ACC112 (cell line): ENCODE data around the gene RBM43.

Source experiments
- H2AFZ ChIP-seq: fragments of 200-600 bp; sonication (generic); one replicate; pipeline ENCODE4 v1.6.0; 2017; ENCODE audit warnings: antibody characterized with exemption, low read length; ENCODE audit not compliant: unreplicated experiment
- H3K27ac ChIP-seq: fragments of 200-600 bp; sonication (generic); 2 replicates; pipeline ENCODE4 v1.5.1; 2014; ENCODE audit warnings: low read depth, mild to moderate bottlenecking, antibody characterized with exemption, low read length, moderate library complexity
- H3K27me3 ChIP-seq: fragments of 200-600 bp; sonication (generic); 2 replicates; pipeline ENCODE4 v1.6.1; 2014; ENCODE audit warnings: mild to moderate bottlenecking, antibody characterized with exemption, low read length, moderate library complexity, mixed read lengths; ENCODE audit not compliant: insufficient read depth
- H3K36me3 ChIP-seq: fragments of 200-600 bp; sonication (generic); 2 replicates; pipeline ENCODE4 v1.6.1; 2016; ENCODE audit warnings: mild to moderate bottlenecking, antibody characterized with exemption, low read length, moderate library complexity, mixed read lengths; ENCODE audit not compliant: insufficient read depth
- H3K4me1 ChIP-seq: fragments of 200-600 bp; sonication (generic); one replicate; pipeline ENCODE4 v1.6.1; 2016; ENCODE audit warnings: low read length, mixed read lengths; ENCODE audit not compliant: insufficient read depth, unreplicated experiment, control insufficient read depth
- H3K4me3 ChIP-seq: fragments of 200-600 bp; sonication (generic); 2 replicates; pipeline ENCODE4 v1.5.1; 2014; ENCODE audit warnings: mild to moderate bottlenecking, low read depth, low read length
- H3K79me2 ChIP-seq: fragments of 200-600 bp; sonication (generic); one replicate; pipeline ENCODE4 v1.6.0; 2016; ENCODE audit warnings: low read length; ENCODE audit not compliant: control insufficient read depth, unreplicated experiment, insufficient read depth

RBM43 gene

DNA sequence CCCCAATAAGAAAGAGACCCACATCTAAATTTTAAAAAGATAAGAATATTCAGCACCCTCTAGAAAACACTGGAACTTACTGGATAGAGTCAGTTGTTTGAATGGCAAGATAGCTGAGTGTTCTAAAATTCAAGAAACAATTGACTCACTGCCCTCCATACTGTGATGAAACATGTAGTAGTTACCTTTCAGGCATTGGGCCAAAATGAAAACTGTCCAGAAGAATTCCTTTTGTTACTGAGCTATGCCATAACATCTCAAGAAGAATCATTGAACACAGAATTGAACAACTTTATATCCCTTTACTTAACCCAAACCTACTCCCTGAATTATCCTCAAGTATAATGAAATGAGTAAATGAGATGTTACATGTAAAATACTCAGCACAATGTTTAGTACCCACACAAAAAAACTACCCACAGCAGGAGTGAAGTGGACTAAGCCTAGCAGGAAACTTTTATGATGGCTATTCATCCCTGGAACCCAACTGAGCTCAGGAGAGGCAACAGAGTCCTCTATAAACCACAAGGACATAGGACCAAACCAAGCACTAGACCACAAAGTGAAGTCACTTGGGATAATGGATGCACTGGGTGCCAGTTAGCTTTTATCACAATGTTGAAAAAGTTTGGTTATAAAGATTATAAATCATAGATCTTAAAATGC, 32.7 kb downstream of the RBM43 start:
- H3K27ac ChIP-seq = no peak overlapping the region
- no peak overlapping the region for H3K4me3 ChIP-seq
- H3K27me3 ChIP-seq = no peaks in the 10 kb centered on the region
- no peak overlapping the region for H2AFZ ChIP-seq
- no peaks in the 10 kb centered on the region for H3K36me3 ChIP-seq
- H3K79me2 ChIP-seq = no peaks in the 10 kb centered on the region
- H3K4me1 ChIP-seq = no peaks in the 10 kb centered on the region

DNA sequence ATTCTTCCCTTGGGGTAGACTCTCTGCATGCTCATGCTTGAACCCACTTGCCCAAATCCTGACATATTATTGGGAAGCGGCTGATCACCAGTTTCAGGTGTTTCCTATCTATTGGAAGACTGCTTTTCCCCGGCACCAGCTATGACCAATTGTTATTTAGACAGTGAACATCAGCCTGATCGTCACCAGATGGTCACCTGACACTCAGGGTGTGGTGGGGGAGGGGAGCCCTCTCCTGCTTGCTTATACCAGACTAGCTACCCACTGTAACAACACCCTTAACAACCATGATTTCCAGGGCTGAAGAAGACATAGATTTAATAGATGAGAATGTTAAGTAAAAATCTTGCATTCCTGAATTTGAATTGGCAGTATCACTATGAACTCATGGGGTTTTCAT, 44.3 kb downstream of the RBM43 start:
- H3K27ac ChIP-seq = no peak overlapping the region
- no peak overlapping the region for H3K4me3 ChIP-seq
- no peaks in the 10 kb centered on the region for H3K79me2 ChIP-seq
- no peaks in the 10 kb centered on the region for H3K36me3 ChIP-seq
- H3K27me3 ChIP-seq = no peaks in the 10 kb centered on the region
- H2AFZ ChIP-seq = no peak overlapping the region
- no peaks in the 10 kb centered on the region for H3K4me1 ChIP-seq

DNA sequence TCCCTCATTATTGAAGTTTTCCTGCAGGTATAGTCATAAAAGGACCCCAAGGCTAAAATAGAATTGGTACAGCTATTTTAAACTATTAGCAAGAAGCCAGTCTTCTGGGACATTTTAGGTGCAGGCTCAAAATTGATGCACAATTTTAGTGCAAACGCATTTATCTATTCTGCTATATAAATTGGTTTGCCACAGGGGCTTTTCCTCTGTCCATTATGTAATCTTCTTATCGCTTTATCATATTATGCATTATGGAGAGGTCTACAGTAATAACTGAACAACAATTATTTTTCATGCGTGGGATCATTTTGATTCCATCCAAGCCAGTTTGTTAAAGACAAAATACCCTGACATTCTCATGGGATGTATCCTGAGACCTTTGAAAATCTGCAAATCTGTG, 54.6 kb downstream of the RBM43 start:
- no peak overlapping the region for H2AFZ ChIP-seq
- no peaks in the 10 kb centered on the region for H3K4me1 ChIP-seq
- H3K4me3 ChIP-seq = no peak overlapping the region
- no peaks in the 10 kb centered on the region for H3K27me3 ChIP-seq
- no peaks in the 10 kb centered on the region for H3K36me3 ChIP-seq
- no peak overlapping the region for H3K27ac ChIP-seq
- no peaks in the 10 kb centered on the region for H3K79me2 ChIP-seq

DNA sequence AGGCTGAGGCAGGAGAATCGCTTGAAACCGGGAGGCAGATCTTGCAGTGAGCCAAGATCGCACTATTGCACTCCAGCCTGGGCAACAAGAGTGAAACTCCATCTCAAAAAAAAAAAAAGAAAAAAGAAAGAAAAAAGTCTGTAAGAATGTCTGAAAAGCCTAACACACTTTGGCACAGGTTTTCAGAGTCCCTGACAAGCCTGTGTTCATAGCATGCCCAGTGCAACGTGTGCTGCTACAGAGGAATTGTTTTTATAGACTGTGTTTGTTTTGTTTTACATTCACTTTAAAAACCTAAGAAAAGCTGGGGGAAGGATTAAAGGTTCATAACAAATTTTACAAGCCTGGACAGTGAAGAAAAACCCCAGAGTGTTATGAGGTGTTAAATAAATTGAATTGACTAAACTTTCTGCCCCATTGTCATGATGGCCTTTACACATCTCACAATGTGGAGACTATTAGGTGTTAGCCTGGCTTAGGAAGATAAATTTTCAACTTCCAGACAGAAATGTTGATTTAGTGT, 55.2 kb downstream of the RBM43 start:
- Histone ChIP-seq H3K79me2 (no peaks in the 10 kb centered on the region), H2AFZ (no peak overlapping the region), H3K4me1 (no peaks in the 10 kb centered on the region), H3K36me3 (no peaks in the 10 kb centered on the region), H3K27me3 (no peaks in the 10 kb centered on the region), H3K4me3 (no peak overlapping the region), H3K27ac (no peak overlapping the region)

DNA sequence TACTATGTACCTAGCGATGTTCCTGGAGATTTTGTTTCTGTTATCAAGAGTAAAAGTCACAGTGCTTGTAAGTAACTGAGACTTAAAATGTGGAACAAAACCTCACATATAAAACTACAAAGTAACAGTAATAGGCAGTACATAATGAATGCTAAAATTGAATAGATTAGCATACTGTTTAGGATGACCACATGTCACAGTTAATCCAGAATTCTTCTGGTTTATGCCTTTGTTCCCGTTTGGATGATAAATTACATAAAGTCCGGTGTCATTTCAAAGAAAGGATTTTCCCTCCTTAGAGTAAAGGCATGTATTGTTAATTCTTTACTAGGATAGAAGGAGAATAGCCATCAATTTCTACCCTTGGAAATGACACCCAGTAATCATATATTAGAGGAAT, 56.1 kb downstream of the RBM43 start:
- no peak overlapping the region for H2AFZ ChIP-seq
- H3K79me2 ChIP-seq = no peaks in the 10 kb centered on the region
- H3K27ac ChIP-seq = no peak overlapping the region
- H3K4me1 ChIP-seq = no peaks in the 10 kb centered on the region
- H3K36me3 ChIP-seq = no peaks in the 10 kb centered on the region
- H3K4me3 ChIP-seq = no peak overlapping the region
- no peaks in the 10 kb centered on the region for H3K27me3 ChIP-seq

DNA sequence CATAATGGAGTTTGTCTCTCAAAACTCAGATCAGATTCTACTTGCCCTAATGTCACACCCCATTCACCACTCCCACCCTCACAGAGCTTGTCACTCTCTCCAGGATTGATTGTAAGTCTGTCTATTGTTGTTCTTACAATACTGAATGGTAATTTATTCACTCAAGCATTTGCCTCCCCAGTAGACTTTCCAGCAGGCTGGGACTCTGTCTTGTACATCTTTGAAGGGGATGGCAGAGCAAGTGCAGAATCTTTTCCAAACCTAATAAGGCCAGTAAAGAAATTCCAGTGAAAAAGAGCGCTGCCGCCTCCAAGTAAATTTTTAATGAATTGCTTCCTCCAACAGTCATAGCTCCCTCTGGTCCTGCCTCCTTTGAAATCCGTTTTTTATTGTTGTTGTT, 56.9 kb downstream of the RBM43 start:
- H3K4me3 ChIP-seq = no peak overlapping the region
- no peaks in the 10 kb centered on the region for H3K4me1 ChIP-seq
- H3K36me3 ChIP-seq = no peaks in the 10 kb centered on the region
- no peaks in the 10 kb centered on the region for H3K79me2 ChIP-seq
- no peak overlapping the region for H3K27ac ChIP-seq
- H2AFZ ChIP-seq = no peak overlapping the region
- no peaks in the 10 kb centered on the region for H3K27me3 ChIP-seq

DNA sequence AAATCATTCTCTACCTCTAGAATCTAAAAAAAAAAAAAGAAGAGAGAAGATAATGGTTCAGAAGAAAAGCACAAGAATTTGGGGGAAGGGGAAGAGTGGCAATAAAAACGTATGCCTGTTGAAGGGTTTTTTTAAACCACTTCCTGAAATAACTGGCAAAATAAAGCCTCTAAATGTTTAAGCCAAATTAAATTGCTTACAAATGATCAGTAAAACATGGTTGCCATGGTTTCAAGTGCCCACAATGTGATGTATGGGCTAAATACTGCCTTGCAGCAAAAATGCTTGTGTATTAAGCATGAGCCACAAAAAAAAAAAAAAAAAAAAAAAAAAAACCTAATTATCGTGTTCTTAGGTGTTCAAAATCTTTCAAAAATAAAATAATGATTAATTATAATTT, 60.8 kb downstream of the RBM43 start:
- no peak overlapping the region for H2AFZ ChIP-seq
- no peaks in the 10 kb centered on the region for H3K4me1 ChIP-seq
- no peaks in the 10 kb centered on the region for H3K27me3 ChIP-seq
- no peaks in the 10 kb centered on the region for H3K79me2 ChIP-seq
- H3K27ac ChIP-seq = no peak overlapping the region
- H3K36me3 ChIP-seq = no peaks in the 10 kb centered on the region
- H3K4me3 ChIP-seq = no peak overlapping the region

DNA sequence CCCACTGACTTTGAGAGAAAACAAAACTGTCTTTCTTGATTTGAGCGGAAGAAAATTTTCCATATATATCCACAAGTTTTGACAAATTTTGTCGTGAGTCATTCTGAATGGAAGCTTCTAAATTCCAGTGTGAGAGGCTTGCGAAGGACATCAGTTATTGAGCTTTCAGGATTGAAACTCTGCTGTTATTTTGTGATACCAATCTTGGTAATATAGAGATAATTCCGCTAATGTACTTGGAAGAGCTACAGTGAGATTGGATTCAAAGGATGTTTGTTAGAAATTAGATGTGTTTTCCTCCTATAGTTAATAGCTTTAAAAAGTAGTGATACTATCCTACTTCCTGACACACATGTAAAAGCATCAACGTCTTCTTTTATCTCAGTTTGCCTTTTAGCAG, 61.4 kb downstream of the RBM43 start:
- Histone ChIP-seq H3K79me2 (no peaks in the 10 kb centered on the region), H3K4me3 (no peak overlapping the region), H3K4me1 (no peaks in the 10 kb centered on the region), H3K27ac (no peak overlapping the region), H2AFZ (no peak overlapping the region), H3K27me3 (no peaks in the 10 kb centered on the region), H3K36me3 (no peaks in the 10 kb centered on the region)

DNA sequence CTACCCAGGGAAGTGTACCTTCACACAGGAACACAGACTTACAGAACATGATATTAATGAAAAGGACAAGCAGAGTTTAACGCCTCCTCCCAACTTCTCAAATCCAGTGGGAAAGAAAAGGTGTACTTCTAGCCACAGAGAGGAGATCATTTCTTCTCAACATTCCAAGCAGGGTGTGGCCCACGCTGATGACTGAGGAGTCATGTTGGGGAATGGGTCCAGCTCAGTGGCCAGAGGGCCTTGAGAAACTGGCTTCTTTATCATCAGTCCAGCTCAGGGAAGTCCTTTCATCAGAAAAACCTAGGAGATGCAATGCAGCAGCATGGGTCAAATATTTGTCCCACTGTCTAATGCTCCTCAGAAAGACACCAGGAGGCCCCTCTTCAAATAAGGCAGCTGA, 63.0 kb downstream of the RBM43 start:
- no peaks in the 10 kb centered on the region for H3K36me3 ChIP-seq
- H3K27ac ChIP-seq = no peak overlapping the region
- no peak overlapping the region for H2AFZ ChIP-seq
- H3K27me3 ChIP-seq = no peaks in the 10 kb centered on the region
- no peaks in the 10 kb centered on the region for H3K4me1 ChIP-seq
- no peak overlapping the region for H3K4me3 ChIP-seq
- H3K79me2 ChIP-seq = no peaks in the 10 kb centered on the region
